ENCODE measurements around the gene MYT1. TPM values are rescaled to one million over a fixed set of nuclear protein-coding genes. Genes with fewer than 3 reads are reported as not detected.
"Not testable (repeated sequence)": the region's sequence is repeated elsewhere in the genome, so short reads cannot be mapped to it uniquely, and the experiment has no call there.

The MYT1 gene
- total RNA-seq, 2 donors from 2014 or later, result 0.27 to 0.74 TPM

DNA sequence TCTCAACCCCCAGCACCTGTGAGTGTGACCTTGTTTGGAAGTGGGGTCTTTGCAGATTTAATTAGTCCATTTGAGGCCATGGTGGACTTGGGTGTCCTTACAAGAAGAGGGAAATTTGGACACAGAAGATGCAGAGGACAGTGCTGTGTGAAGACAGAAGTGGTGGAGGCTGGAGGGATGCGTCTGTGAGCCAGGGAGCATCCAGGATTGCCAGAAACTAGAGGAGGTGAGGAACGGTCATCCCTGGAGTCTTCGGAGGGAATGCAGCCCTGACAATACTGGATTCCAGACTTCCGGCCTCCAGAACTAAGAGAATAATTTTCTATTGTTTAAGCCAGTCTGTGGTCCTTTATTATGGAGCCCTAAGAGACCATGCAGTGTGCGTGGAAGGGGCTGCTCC is 34.0 kb upstream of the MYT1 start:
- intact Hi-C loops (cut with DNase I), result no loop called here
- Histone ChIP-seq H3K4me3 (no peak overlapping the region), H3K4me1 (replicated peaks) (no peaks in the 10 kb centered on the region), H3K27ac (no peak overlapping the region), H3K27me3 (replicated peaks; ENCODE audit: insufficient read depth) (no peaks in the 10 kb centered on the region), H3K36me3 (no peaks in the 10 kb centered on the region), H3K9me3 (no peaks in the 10 kb centered on the region)
- DNase-seq (ENCODE audit: low spot score), result no peak
- TF ChIP-seq POLR2A (IDR thresholded peaks at IDR 0.05) (no peak), POLR2AphosphoS5 (IDR thresholded peaks at IDR 0.05) (no peak)
- TF ChIP-seq, protein P1, sequence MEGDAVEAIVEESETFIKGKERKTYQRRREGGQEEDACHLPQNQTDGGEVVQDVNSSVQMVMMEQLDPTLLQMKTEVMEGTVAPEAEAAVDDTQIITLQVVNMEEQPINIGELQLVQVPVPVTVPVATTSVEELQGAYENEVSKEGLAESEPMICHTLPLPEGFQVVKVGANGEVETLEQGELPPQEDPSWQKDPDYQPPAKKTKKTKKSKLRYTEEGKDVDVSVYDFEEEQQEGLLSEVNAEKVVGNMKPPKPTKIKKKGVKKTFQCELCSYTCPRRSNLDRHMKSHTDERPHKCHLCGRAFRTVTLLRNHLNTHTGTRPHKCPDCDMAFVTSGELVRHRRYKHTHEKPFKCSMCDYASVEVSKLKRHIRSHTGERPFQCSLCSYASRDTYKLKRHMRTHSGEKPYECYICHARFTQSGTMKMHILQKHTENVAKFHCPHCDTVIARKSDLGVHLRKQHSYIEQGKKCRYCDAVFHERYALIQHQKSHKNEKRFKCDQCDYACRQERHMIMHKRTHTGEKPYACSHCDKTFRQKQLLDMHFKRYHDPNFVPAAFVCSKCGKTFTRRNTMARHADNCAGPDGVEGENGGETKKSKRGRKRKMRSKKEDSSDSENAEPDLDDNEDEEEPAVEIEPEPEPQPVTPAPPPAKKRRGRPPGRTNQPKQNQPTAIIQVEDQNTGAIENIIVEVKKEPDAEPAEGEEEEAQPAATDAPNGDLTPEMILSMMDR (IDR thresholded peaks at IDR 0.05), result no peak
- WGBS, result 59% methylated on average over 5 of the region's 5 CpGs

DNA sequence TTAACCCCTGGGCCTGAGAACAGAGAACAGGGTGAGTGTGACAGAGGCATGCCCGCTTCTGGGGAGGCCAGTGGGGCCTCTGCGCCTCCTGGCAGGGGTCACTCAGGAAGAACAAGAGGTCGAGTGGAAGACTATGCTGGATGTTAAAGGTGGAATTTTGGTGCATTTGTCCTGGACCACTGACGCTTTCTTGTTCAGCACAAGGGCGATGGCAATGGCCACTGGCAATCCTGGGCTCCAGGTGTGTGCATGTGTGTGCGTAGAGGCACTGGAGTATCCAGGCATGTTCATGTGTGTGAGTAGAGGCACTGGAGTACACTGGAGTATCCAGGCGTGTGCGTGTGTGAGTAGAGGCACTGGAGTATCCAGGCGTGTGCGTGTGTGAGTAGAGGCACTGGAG is 33.4 kb upstream of the MYT1 start:
- H3K4me1 ChIP-seq (replicated peaks), result no peaks in the 10 kb centered on the region
- TF ChIP-seq POLR2A (IDR thresholded peaks at IDR 0.05), result no peak
- TF ChIP-seq, protein P1 (IDR thresholded peaks at IDR 0.05), result no peak
- no peak for TF ChIP-seq POLR2AphosphoS5 (IDR thresholded peaks at IDR 0.05)
- H3K27me3 ChIP-seq (replicated peaks; ENCODE audit: insufficient read depth), result no peaks in the 10 kb centered on the region
- DNase-seq (ENCODE audit: low spot score), result no peak
- intact Hi-C loops (cut with DNase I), result no loop called here
- no peak overlapping the region for H3K4me3 ChIP-seq
- H3K27ac ChIP-seq, result no peak overlapping the region
- no peaks in the 10 kb centered on the region for H3K36me3 ChIP-seq
- WGBS, result 82% methylated on average over 10 of the region's 10 CpGs
- no peaks in the 10 kb centered on the region for H3K9me3 ChIP-seq

DNA sequence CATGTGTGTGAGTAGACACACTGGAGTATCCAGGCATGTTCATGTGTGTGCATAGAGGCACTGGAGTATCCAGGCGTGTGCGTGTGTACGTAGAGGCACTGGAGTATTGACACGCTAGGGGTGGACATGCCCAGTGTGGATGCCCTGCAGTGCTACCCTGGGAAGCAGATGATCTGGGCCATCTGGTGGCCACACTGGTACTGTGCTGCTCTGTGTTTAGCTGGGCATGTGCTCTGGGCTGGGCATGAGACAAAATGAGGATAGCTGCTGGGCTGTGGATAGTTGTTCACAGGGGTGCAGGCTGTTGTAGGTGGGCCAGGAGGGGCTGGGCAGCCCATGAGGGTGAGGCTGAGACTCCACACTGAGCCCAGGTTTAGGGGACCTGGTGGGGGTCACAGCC is 32.8 kb upstream of the MYT1 start:
- no peak overlapping the region for H3K27ac ChIP-seq
- 72% methylated on average over 4 of the region's 4 CpGs for WGBS
- DNase-seq (ENCODE audit: low spot score), result no peak
- H3K4me1 ChIP-seq (replicated peaks), result no peaks in the 10 kb centered on the region
- TF ChIP-seq POLR2A (IDR thresholded peaks at IDR 0.05) (no peak), POLR2AphosphoS5 (IDR thresholded peaks at IDR 0.05) (no peak)
- TF ChIP-seq, protein P1 (IDR thresholded peaks at IDR 0.05), result no peak
- no peaks in the 10 kb centered on the region for H3K36me3 ChIP-seq
- no peaks in the 10 kb centered on the region for H3K27me3 ChIP-seq (replicated peaks; ENCODE audit: insufficient read depth)
- no peaks in the 10 kb centered on the region for H3K9me3 ChIP-seq
- no peak overlapping the region for H3K4me3 ChIP-seq
- intact Hi-C loops (cut with DNase I), result no loop called here

DNA sequence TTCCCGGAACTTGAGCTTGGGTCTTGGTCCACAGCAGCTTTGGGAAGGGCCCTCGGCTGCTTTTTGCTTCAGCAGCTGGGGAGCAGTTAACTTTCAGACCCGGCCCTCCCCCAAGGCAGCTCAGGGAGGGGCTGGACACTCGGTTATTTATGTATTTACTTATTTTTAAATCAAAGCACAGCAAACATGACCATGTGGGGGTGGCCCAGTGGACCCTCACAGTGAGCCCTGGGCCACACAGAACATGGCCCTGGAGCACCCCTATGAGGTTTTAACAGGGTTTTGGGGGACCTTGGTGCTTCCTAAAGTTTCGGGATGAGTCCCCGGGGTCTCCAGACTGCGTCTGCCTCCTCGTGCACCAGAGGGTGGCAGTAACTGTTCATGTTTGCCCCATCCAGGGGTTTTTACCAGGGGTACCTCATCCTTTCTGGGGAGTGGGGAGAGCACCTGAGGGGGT is 30.3 kb upstream of the MYT1 start:
- H3K4me3 ChIP-seq, result no peak overlapping the region
- no peaks in the 10 kb centered on the region for H3K4me1 ChIP-seq (replicated peaks)
- H3K36me3 ChIP-seq, result no peaks in the 10 kb centered on the region
- intact Hi-C loops (cut with DNase I), result no loop called here
- no peaks in the 10 kb centered on the region for H3K27me3 ChIP-seq (replicated peaks; ENCODE audit: insufficient read depth)
- DNase-seq (ENCODE audit: low spot score), result no peak
- no peak overlapping the region for H3K27ac ChIP-seq
- WGBS, result 44% methylated on average over 8 of the region's 8 CpGs
- no peak for TF ChIP-seq POLR2A (IDR thresholded peaks at IDR 0.05)
- TF ChIP-seq POLR2AphosphoS5 (IDR thresholded peaks at IDR 0.05), result no peak
- TF ChIP-seq, protein P1 (IDR thresholded peaks at IDR 0.05), result peak in 1 of 4 experiments; percentile 8
- H3K9me3 ChIP-seq, result no peaks in the 10 kb centered on the region

DNA sequence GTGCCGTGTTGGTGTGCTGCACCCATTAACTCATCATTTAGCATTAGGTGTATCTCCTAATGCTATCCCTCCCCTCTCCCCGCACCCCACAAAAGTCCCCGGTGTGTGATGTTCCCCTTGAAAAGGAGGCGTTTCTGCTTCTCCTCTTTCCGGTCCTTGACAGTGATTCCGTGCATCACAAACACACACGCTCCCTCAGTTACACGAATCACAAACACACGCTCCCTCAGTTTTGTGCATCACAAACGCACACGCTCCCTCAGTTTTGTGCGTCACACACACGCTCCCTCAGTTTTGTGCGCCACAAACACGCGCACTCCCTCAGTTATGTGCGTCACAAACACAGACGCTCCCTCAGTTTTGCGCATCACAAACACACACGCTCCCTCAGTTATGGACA is 29.5 kb upstream of the MYT1 start:
- intact Hi-C loops (cut with DNase I); H3K27me3 ChIP-seq (replicated peaks; ENCODE audit: insufficient read depth): not testable (repeated sequence)

More for the DNA sequence above, 29.5 kb upstream of the MYT1 start:
- not testable (repeated sequence) for H3K9me3 ChIP-seq; H3K27ac ChIP-seq; H3K4me3 ChIP-seq; H3K4me1 ChIP-seq (replicated peaks); DNase-seq (ENCODE audit: low spot score); H3K36me3 ChIP-seq
- WGBS, result 73% methylated on average over 20 of the region's 20 CpGs
